Hematopoietic multipotent progenitor cell treated with erythropoietin and hydrocortisone succinate and interleukin-3 and kit ligand, for 6 days (in vitro differentiated cells): ENCODE results near the gene GOLGA8O.
"Not testable (repeated sequence)": the region's sequence is repeated elsewhere in the genome, so short reads cannot be mapped to it uniquely, and the experiment has no call there.

Experiments
- DNase-seq: peaks from one replicate; pipeline ENCODE4 v3.0.0-alpha.2; 2015

GOLGA8O gene, protein sequence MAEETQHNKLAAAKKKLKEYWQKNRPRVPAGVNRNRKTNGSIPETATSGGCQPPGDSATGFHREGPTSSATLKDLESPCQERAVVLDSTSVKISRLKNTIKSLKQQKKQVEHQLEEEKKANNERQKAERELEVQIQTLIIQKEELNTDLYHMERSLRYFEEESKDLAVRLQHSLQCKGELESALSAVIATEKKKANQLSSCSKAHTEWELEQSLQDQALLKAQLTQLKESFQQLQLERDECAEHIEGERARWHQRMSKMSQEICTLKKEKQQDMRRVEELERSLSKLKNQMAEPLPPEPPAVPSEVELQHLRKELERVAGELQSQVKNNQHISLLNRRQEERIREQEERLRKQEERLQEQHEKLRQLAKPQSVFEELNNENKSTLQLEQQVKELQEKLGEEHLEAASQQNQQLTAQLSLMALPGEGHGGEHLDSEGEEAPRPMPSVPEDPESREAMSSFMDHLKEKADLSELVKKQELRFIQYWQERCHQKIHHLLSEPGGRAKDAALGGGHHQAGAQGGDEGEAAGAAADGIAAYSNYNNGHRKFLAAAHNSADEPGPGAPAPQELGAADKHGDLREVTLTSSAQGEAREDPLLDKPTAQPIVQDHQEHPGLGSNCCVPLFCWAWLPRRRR

DNA sequence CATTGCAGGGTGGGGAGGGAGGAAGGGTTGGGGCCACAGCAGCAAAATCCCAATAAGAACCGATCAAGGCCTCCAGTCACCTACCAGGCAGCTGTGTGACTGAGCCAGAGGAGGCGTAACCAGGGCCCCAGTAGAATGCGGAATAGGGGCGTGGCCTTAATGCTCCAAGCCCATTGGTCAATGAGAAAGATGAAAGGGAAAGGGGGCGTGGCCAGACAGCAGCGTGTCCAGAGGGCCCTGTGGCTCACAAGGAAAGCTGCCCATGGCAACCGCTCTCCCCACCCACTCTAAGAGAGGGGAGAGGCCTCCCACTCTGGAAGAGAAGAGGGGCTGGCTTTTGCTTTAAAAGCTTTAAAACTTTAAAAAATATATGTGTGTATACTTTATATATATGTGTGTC, at the start of gene GOLGA8O:
GOLGA8O (minus strand) TSS at position 101 of the 400 bp plus-strand sequence; CDS start at position 3, 98 bp downstream.
- DNase-seq = not testable (repeated sequence)

GRCh38 chr15:32504152-32504811, 48.8 kb upstream of the GOLGA8O start:
- not testable (repeated sequence) for DNase-seq

DNA sequence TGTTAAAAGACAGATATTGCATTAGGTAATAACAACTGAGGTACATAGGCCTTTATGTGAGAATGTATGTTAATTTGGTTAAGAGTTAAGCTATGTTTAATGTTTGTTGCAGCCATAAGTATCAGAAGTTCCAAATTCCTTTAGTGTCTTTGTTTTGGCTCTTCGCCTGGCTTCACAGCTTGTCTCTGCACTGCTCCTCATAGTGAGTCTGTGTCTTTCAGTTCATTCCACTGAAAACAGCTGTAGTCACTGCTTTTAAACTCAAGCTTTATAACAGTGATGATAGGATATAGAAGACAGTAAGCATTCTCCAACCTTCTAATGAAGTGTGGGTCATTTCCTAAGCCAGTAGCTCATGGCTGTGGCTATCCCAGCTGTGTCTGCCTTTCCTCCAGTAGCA, 47.5 kb upstream of the GOLGA8O start:
- not testable (repeated sequence) for DNase-seq

GRCh38 chr15:32492768-32493167, 37.3 kb upstream of the GOLGA8O start:
- not testable (repeated sequence) for DNase-seq

- DNase-seq = not testable (repeated sequence)
Observed at GRCh38 chr15:32486474-32486873, 31.0 kb upstream of the GOLGA8O start.

DNA sequence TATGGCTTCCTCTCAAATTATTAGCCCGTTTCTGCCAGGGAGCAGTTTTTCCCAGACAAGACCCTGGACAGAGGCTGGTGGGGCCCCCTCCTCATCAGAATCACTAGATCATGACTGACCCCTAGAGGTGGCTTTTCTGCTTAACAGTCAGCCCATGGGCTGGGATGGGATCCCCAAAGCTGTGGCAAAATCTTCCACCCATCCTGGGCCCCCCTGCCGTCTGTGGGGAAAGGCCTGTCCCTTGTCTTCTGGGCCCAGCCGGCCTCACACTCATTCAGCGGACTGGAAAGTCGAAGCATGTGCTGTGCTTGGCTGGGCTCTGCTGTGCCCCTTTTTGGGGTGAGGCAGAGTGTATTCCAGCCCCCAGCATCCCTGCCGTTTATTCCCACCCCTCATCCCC, 27.9 kb upstream of the GOLGA8O start:
- DNase-seq = not testable (repeated sequence)

- not testable (repeated sequence) for DNase-seq
Observed at GRCh38 chr15:32481683-32482082, 26.2 kb upstream of the GOLGA8O start.

- DNase-seq = not testable (repeated sequence)
Observed at GRCh38 chr15:32468076-32468475, 12.6 kb upstream of the GOLGA8O start.

DNA sequence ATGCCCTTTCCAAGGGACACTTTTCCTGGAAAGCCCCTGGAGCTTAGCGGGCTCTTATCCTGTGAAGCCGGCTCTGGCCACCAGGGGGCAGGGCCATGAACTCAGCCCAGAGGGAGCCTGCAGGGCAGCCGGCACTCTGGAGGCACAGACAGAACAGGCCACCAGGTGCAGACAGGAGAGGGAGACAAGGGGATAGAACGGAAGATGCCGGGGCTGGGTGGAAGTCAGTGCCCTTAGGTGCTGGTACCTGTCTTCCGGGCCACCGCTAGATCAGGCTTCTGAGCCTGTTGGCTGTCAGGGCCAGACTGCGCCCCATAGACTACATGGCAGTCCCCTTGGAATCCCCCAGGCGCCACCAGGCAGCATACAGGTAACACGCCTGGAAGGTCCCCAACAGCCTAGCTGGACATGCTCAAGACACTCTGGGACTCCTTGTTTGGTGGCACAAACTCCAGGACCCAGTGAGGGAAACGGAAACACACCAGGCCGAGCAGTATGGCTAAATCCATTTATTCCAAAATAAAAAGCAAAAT, 14.9 kb downstream of the GOLGA8O start:
- not testable (repeated sequence) for DNase-seq

- not testable (repeated sequence) for DNase-seq
Observed at GRCh38 chr15:32434102-32434963, 21.1 kb downstream of the GOLGA8O start.

DNA sequence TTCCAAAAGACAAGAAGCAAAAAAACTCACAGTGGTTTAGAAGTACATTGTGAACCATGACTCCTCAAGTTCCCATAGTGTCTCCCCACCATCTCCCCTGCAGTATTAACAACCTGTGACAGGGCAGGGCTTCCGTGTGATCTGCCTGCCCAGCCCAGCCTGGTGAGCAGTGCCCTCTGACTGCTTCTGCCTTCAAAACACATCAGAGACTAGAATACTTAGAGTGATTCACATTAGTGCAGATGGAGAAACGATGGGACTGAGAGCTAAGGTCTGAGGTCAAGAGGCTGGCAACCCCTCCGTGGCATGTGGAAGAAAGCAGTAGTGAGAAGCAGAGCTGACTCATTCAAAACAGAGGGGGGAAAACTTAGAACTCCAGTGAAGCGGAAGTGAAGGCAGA, 27.8 kb downstream of the GOLGA8O start:
- not testable (repeated sequence) for DNase-seq

GRCh38 chr15:32426511-32426910, 28.9 kb downstream of the GOLGA8O start:
- DNase-seq = not testable (repeated sequence)

GRCh38 chr15:32407903-32408302, 47.5 kb downstream of the GOLGA8O start:
- not testable (repeated sequence) for DNase-seq

GRCh38 chr15:32403192-32403591, 52.2 kb downstream of the GOLGA8O start, which contains the start of gene GOLGA8K:
Gene GOLGA8K (minus strand): TSS chr15:32403292. CDS start chr15:32403194, 98 bp downstream.
- DNase-seq = not testable (repeated sequence)

DNA sequence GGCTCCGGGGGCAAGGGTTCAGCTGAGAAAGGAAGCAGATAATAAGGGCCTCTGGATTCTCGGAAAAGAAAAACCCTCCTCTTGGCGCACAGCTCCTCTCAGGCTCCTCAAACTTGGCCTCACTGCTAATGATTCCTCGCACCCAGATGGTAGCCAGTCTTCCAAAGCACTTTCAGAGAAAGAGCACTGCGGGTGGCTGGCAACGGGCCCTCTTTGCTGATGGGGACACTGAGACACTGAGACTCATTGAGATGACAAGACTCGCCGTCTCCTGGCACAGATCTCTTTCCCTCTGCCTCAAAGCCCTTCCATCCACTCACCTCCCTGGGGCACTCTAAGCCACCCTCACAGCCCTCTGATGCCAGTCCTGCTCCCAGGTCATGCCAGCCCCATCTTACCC, 58.9 kb downstream of the GOLGA8O start:
- DNase-seq = not testable (repeated sequence)
